NT2/D1 (cell line): ENCODE results near the gene CRYGN.

Experiments
- SUZ12 ChIP-seq: IDR thresholded peaks from 2 replicates; pipeline ENCODE4 v1.6.1; 2011; ENCODE audit not compliant: insufficient read length, insufficient read depth; ENCODE audit errors: extremely low read depth
- ZNF274 ChIP-seq: IDR thresholded peaks from 2 replicates; pipeline ENCODE4 v1.6.1; 2011; ENCODE audit warnings: mild to moderate bottlenecking, low read depth, low read length

DNA sequence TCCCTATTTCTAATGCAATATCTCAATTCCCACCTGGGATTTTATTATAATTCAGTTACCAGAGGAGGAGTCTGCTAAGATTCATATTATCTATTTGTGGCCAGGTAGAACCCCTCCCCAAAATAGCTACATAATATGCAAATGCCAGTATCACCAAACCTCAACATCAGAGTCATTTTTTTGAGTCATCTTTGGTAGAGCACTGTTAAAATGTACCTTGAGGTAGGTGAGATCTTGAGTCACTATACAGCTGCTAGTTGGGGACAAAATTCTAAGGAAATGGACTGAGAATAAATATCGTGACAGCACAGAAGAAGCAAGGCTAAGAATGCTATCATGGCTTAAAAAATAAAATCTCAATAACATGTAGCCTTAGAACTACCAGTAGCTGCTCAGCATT, 4.7 kb upstream of the CRYGN start:
- TF ChIP-seq SUZ12 (no peak), ZNF274 (no peak)
